Neutrophil (primary cell): Measurements from ENCODE around the gene XRCC5.

Experiments used
- H3K27ac ChIP-seq: fragments of 200-600 bp; sonication (generic); 2 replicates; pipeline ENCODE4 v1.5.1; 2016; ENCODE audit warnings: mild to moderate bottlenecking, moderate library complexity
- H3K27me3 ChIP-seq: fragments of 200-600 bp; sonication (generic); 2 replicates; pipeline ENCODE4 v1.6.0; 2016; ENCODE audit warnings: mild to moderate bottlenecking
- H3K36me3 ChIP-seq: fragments of 200-600 bp; sonication (generic); 2 replicates; pipeline ENCODE4 v1.5.1; 2017
- H3K4me1 ChIP-seq, 2 experiments: fragments of 200-600 bp in 1 of 2; sonication (generic) in 1 of 2; 1 replicate in 1 of 2; 2 replicates in 1 of 2; pipeline versions ENCODE4 v1.5.1 to v1.6.1; 2013 to 2016; ENCODE audit warnings: low read depth in 1 of 2, low read length in 1 of 2, mild to moderate bottlenecking in 1 of 2, moderate library complexity in 1 of 2; ENCODE audit not compliant: control insufficient read depth in 1 of 2, insufficient read depth in 1 of 2
- H3K4me3 ChIP-seq, 2 experiments: fragments of 200-600 bp in 1 of 2; sonication (generic) in 1 of 2; 1 replicate in 1 of 2; 2 replicates in 1 of 2; pipeline ENCODE4 v1.5.1; 2013 to 2016; ENCODE audit warnings: low read depth in 1 of 2, low read length in 1 of 2, mild to moderate bottlenecking in 1 of 2, moderate library complexity in 1 of 2
- H3K9me3 ChIP-seq: fragments of 200-600 bp; sonication (generic); 2 replicates; pipeline ENCODE4 v1.5.1; 2016
- TF ChIP-seq, protein P1 (sequence below): fragments of 200-600 bp; sonication (generic); IDR thresholded peaks from 2 replicates; pipeline ENCODE4 v1.5.1; 2016; ENCODE audit warnings: antibody characterized with exemption

XRCC5 gene

GRCh38 chr2:216101109-216101508, 8.0 kb upstream of the XRCC5 start:
- H3K9me3 ChIP-seq = no peaks in the 10 kb centered on the region
- H3K4me1 ChIP-seq = no peaks in the 10 kb centered on the region
- H3K27me3 ChIP-seq = peaks cover under 1% of the 10 kb centered on the region
- TF ChIP-seq, protein P1, sequence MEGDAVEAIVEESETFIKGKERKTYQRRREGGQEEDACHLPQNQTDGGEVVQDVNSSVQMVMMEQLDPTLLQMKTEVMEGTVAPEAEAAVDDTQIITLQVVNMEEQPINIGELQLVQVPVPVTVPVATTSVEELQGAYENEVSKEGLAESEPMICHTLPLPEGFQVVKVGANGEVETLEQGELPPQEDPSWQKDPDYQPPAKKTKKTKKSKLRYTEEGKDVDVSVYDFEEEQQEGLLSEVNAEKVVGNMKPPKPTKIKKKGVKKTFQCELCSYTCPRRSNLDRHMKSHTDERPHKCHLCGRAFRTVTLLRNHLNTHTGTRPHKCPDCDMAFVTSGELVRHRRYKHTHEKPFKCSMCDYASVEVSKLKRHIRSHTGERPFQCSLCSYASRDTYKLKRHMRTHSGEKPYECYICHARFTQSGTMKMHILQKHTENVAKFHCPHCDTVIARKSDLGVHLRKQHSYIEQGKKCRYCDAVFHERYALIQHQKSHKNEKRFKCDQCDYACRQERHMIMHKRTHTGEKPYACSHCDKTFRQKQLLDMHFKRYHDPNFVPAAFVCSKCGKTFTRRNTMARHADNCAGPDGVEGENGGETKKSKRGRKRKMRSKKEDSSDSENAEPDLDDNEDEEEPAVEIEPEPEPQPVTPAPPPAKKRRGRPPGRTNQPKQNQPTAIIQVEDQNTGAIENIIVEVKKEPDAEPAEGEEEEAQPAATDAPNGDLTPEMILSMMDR = no peak
- H3K4me3 ChIP-seq = no peak overlapping the region
- peaks cover 8% of the 10 kb centered on the region for H3K36me3 ChIP-seq
- H3K27ac ChIP-seq = no peak overlapping the region

DNA sequence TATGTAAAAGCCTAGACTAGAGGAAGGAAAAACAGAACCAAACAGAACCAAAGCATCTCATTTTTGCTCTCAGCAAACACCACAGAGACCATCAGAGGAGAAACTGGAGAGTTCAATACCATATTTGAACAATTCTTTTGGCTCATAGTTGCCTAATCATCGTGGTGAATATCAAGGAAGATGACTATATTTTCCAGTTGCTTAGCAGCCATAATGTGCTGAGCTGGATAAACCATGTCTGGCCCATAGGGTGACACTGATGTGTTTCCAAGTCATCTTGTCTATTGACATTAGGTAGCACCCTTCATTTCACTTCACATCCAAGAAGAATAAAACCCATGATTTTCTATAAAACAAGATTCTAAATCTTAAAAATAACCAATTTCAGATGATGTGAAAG, 5.9 kb upstream of the XRCC5 start:
- peaks cover 8% of the 10 kb centered on the region for H3K36me3 ChIP-seq
- H3K27me3 ChIP-seq = no peaks in the 10 kb centered on the region
- H3K27ac ChIP-seq = no peak overlapping the region
- H3K4me3 ChIP-seq = no peak overlapping the region
- H3K4me1 ChIP-seq = peaks cover 0 to under 1% of the 10 kb centered on the region in 2 experiments
- TF ChIP-seq, protein P1 = no peak
- H3K9me3 ChIP-seq = no peaks in the 10 kb centered on the region

- H3K4me3 ChIP-seq = no peak overlapping the region
- H3K4me1 ChIP-seq = peaks cover 4 to 11% of the 10 kb centered on the region in 2 experiments
- H3K9me3 ChIP-seq = no peaks in the 10 kb centered on the region
- H3K36me3 ChIP-seq = peaks cover 8% of the 10 kb centered on the region
- TF ChIP-seq, protein P1 = no peak
- no peak overlapping the region for H3K27ac ChIP-seq
- H3K27me3 ChIP-seq = no peaks in the 10 kb centered on the region
Measured at GRCh38 chr2:216104691-216105090, 4.5 kb upstream of the XRCC5 start.

- no peak overlapping the region for H3K4me3 ChIP-seq
- peaks cover 6% of the 10 kb centered on the region for H3K36me3 ChIP-seq
- H3K27ac ChIP-seq = no peak overlapping the region
- H3K9me3 ChIP-seq = no peaks in the 10 kb centered on the region
- TF ChIP-seq, protein P1 = no peak
- H3K4me1 ChIP-seq = peaks cover 22 to 28% of the 10 kb centered on the region in 2 experiments
- no peaks in the 10 kb centered on the region for H3K27me3 ChIP-seq
Measured at GRCh38 chr2:216107320-216107719, 1.8 kb upstream of the XRCC5 start.

DNA sequence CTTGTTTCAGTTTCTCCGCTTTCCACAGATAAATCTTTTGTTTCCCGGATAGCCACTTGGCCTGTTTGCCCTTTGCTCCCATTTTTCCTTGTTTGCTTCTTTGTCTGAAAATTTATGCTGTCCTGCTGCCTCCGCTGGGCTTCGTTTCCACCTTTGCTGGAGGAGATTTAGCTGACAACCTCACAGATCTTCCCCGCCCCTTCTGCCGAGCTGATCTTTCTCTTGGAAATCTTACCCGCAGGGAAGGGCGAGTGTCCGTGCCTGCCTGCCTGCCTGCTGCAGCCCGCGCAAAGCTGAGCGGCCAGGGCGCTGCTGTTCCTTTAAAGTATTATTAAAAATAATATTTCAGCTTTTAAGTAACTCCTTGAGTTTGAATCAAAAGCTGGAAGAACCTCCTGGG, 1.4 kb upstream of the XRCC5 start:
- TF ChIP-seq, protein P1 = no peak
- H3K4me1 ChIP-seq = peaks cover 22 to 28% of the 10 kb centered on the region in 2 experiments
- H3K27me3 ChIP-seq = no peaks in the 10 kb centered on the region
- H3K4me3 ChIP-seq = no peak overlapping the region
- no peaks in the 10 kb centered on the region for H3K9me3 ChIP-seq
- H3K36me3 ChIP-seq = peaks cover 11% of the 10 kb centered on the region
- no peak overlapping the region for H3K27ac ChIP-seq
